Testis (tissue), 2 donors: ENCODE results near the gene CDK5RAP3.

ENCODE experiments used
- CTCF ChIP-seq, 3 experiments: fragments of 450-650 bp in 2 of 3; fragments of 200-600 bp in 1 of 3; sonication (generic) in 1 of 3; IDR thresholded peaks; one replicate each; pipeline ENCODE4 v1.5.1; 2016 to 2019; ENCODE audit warnings: antibody characterized with exemption in 3 of 3, mild to moderate bottlenecking in 2 of 3, moderate library complexity in 1 of 3
- POLR2A ChIP-seq: fragments of 450-650 bp; IDR thresholded peaks from one replicate; pipeline ENCODE4 v1.6.1; 2017; ENCODE audit warnings: antibody characterized with exemption, mild to moderate bottlenecking, moderate library complexity

DNA sequence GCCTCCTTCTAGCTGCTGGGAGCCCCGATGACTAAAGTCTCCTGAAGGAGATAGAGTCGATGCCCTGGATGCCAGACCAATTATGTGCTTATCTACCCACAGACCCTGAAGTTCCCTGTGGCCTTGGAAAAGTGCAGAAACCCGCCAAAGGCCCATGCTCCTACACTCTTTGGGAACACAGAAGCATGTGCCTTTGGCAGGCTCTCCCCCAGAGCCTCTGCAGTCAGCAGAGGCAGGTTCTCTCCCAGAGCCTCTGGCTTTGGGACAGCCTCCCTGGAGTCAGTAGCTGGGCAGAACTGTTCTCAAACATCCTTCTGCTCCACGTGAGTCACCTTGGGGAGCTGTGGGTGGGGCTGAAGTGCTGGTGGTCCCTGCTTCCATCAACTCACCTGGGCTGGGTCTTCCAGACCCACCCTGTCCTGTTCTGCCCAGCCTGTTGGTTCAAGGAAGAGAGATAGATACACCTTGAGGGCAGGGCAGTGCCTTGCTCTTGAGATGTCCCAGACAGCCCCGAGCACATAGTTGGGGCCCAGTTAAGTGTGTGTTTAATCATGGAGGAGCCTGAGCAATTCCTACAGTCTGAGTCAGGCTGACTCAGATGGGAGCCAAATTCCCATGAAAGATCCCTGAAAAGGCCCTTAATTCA, 3.2 kb upstream of the CDK5RAP3 start:
- TF ChIP-seq POLR2A = no peak
- TF ChIP-seq CTCF (IDR thresholded peaks at IDR 0.05) = no peak
